Liver (tissue), 9 donors: ENCODE measurements around the gene RGP1. TPM values are rescaled to one million over a fixed set of nuclear protein-coding genes. Genes with fewer than 3 reads are reported as not detected.

ENCODE experiments used
- DNase-seq: peaks from one replicate; pipeline ENCODE4 v3.0.0-alpha.2; 2017; ENCODE audit warnings: low spot score
- H3K27ac ChIP-seq, 2 donors: one replicate each; pipeline ENCODE4 v1.7.0; 2013; ENCODE audit warnings: inconsistent platforms in 2 of 2, low read length in 2 of 2, control low read depth in 1 of 2, low read depth in 1 of 2, mild to moderate bottlenecking in 1 of 2
- H3K27me3 ChIP-seq, 4 donors: one replicate each; pipeline versions ENCODE4 v1.6.1 to v1.7.0; 2013; ENCODE audit warnings: low read length in 3 of 4, inconsistent platforms in 1 of 4, mild to moderate bottlenecking in 1 of 4, moderate library complexity in 1 of 4; ENCODE audit not compliant: control insufficient read depth in 4 of 4, insufficient read depth in 4 of 4
- H3K36me3 ChIP-seq, 4 donors: one replicate each; pipeline versions ENCODE4 v1.6.1 to v1.7.0; 2013; ENCODE audit warnings: low read length in 3 of 4, mild to moderate bottlenecking in 3 of 4, low read depth in 1 of 4, moderate library complexity in 1 of 4; ENCODE audit not compliant: control insufficient read depth in 4 of 4, insufficient read depth in 3 of 4
- H3K4me1 ChIP-seq, 4 donors: one replicate each; pipeline versions ENCODE4 v1.6.1 to v1.7.0; 2013; ENCODE audit warnings: low read length in 3 of 4, mild to moderate bottlenecking in 3 of 4, moderate library complexity in 1 of 4; ENCODE audit not compliant: control insufficient read depth in 4 of 4, insufficient read depth in 4 of 4
- H3K4me3 ChIP-seq, 3 donors: one replicate each; pipeline versions ENCODE4 v1.6.1 to v1.7.0; 2013; ENCODE audit warnings: low read length in 3 of 3, control low read depth in 1 of 3, low read depth in 1 of 3, mild to moderate bottlenecking in 1 of 3
- H3K9ac ChIP-seq, 2 donors: one replicate each; pipeline ENCODE4 v1.7.0; 2013; ENCODE audit warnings: low read length in 2 of 2, mild to moderate bottlenecking in 2 of 2, moderate library complexity in 2 of 2, control low read depth in 1 of 2, low read depth in 1 of 2
- H3K9me3 ChIP-seq, 4 donors: one replicate each; pipeline versions ENCODE4 v1.6.1 to v1.7.0; 2013; ENCODE audit warnings: low read length in 3 of 4; ENCODE audit not compliant: control insufficient read depth in 4 of 4
- EGR1 ChIP-seq, 2 donors: IDR thresholded peaks; 2 replicates each; pipeline ENCODE4 v1.6.1; 2016 to 2018; ENCODE audit warnings: antibody characterized with exemption in 2 of 2, low read depth in 2 of 2
- FOXA1 ChIP-seq: IDR thresholded peaks from 2 replicates; pipeline ENCODE4 v1.6.1; 2016; ENCODE audit warnings: antibody characterized with exemption
- FOXA2 ChIP-seq: IDR thresholded peaks from 2 replicates; pipeline ENCODE4 v1.6.1; 2016; ENCODE audit warnings: antibody characterized with exemption
- NR2F2 ChIP-seq: IDR thresholded peaks from 2 replicates; pipeline ENCODE4 v1.6.1; 2016; ENCODE audit warnings: antibody characterized with exemption
- RAD21 ChIP-seq, 2 donors: IDR thresholded peaks; 2 replicates each; pipeline ENCODE4 v1.6.1; 2016; ENCODE audit warnings: antibody characterized with exemption in 2 of 2, mild to moderate bottlenecking in 2 of 2
- REST ChIP-seq: IDR thresholded peaks from 2 replicates; pipeline ENCODE4 v1.6.1; 2016; ENCODE audit warnings: antibody characterized with exemption, mild to moderate bottlenecking
- SP1 ChIP-seq: IDR thresholded peaks from 2 replicates; pipeline ENCODE4 v1.6.1; 2018; ENCODE audit warnings: antibody characterized with exemption, mild to moderate bottlenecking
- TAF1 ChIP-seq: conservative IDR thresholded peaks from 2 replicates; pipeline ENCODE4 v1.6.1; 2016; ENCODE audit warnings: antibody characterized with exemption, mild to moderate bottlenecking
- YY1 ChIP-seq: IDR thresholded peaks from 2 replicates; pipeline ENCODE4 v1.6.1; 2016; ENCODE audit warnings: antibody characterized with exemption, mild to moderate bottlenecking
- WGBS: extraction: QIAGEN DNeasy Blood & Tissue Kit; methylation state at CpG from one replicate; pipeline ENCODE4 v1.1.7; 2013; 5-methylcytosine and 5-hydroxymethylcytosine counted together
- polyA plus RNA-seq, 2 donors: library from polyadenylated mRNA; stranded (reverse) in 1 of 2; unstranded in 1 of 2; fragments of 200-250 nt in 1 of 2; fragments of >200 nt in 1 of 2; fragmentation: Nextera tagmentation in 1 of 2; extraction: Ambion mirVana in 1 of 2; gene quantifications; one replicate each; pipeline versions ENCODE4 v1.2.1 to v1.2.3, GENCODE V29; 2013 to 2015
- total RNA-seq, 2 donors: library from RNA; depleted of rRNA; stranded (reverse); fragments of >200 nt; gene quantifications; one replicate each; pipeline ENCODE4 v1.2.3, GENCODE V29; 2014
- TF ChIP-seq, protein P1 (sequence below): IDR thresholded peaks from 2 replicates; pipeline ENCODE4 v1.6.1; 2016; ENCODE audit warnings: antibody characterized with exemption
- TF ChIP-seq, protein P2 (sequence below): fragments of 150-350 bp; IDR thresholded peaks from 2 replicates; pipeline ENCODE4 v1.5.1; 2017; ENCODE audit warnings: improper control_type of control experiment, low read depth, low read length; ENCODE audit not compliant: missing input control
- donor health status: healthy.
- donor health status: healthy.
- donor health status: healthy.
- donor health status: healthy.
- donor health status: healthy.

The RGP1 gene
- total and polyA plus RNA-seq, 4 donors, result 2.6 to 10.7 (median 5.9) TPM

DNA sequence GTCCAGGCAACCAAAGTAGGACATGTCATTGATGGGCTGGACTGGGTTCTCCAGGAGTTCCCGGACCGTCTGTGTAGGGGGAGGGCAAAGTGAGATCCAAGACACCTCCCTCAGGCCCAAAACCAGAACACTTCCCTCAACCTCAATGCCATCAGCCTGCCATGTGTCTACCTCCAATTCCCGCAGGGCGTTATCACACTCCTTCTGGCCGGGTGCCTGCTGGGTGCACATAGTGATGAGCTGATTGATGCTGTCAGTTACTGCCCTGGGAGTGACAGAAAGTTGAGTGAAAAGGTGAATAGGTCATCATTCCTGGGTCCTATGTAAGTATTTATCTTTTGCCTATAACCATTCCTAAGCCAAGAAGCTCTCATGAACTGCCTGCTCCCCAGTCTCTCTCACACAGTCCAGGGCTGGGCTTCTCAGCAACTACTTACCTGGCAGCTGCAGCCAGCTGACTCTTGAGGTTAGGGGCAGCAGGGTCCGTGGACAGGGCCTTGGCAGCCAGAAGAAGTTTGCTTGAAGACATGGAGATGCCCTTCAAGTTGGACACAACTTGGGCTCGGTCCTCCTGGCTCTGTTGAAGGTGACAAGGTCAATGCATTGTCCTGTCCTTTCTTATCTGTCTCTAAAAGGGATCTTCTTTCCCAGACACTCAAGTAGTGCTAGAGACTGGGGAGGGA is 38.1 kb upstream of the RGP1 start:
- no peaks in the 10 kb centered on the region for H3K4me1 ChIP-seq
- no peak overlapping the region for H3K27ac ChIP-seq
- no peaks in the 10 kb centered on the region for H3K27me3 ChIP-seq
- H3K9me3 ChIP-seq, result no peaks in the 10 kb centered on the region
- 89% methylated on average over 7 of the region's 7 CpGs for WGBS
- no peak for TF ChIP-seq FOXA2
- no peak for TF ChIP-seq REST
- no peak for TF ChIP-seq NR2F2
- TF ChIP-seq SP1, result no peak
- no peak for TF ChIP-seq YY1
- no peak for DNase-seq
- no peak overlapping the region for H3K9ac ChIP-seq
- peaks cover 51 to 92% (median 82%) of the 10 kb centered on the region in 4 donors for H3K36me3 ChIP-seq
- H3K4me3 ChIP-seq, result no peak overlapping the region

GRCh38 chr9:35711501-35712428 is 37.3 kb upstream of the RGP1 start:
- TF ChIP-seq RAD21 (IDR thresholded peaks at IDR 0.05), result no peak
- TF ChIP-seq FOXA1, result no peak
- no peaks in the 10 kb centered on the region for H3K27me3 ChIP-seq
- H3K4me1 ChIP-seq, result no peaks in the 10 kb centered on the region
- no peak overlapping the region for H3K9ac ChIP-seq
- peaks cover 52 to 92% (median 82%) of the 10 kb centered on the region in 4 donors for H3K36me3 ChIP-seq
- H3K27ac ChIP-seq, result no peak overlapping the region
- H3K9me3 ChIP-seq, result no peaks in the 10 kb centered on the region
- no peak for DNase-seq
- no peak overlapping the region for H3K4me3 ChIP-seq
- WGBS, result 91% methylated on average over 21 of the region's 21 CpGs

GRCh38 chr9:35712762-35713400 is 36.2 kb upstream of the RGP1 start:
- H3K4me1 ChIP-seq, result no peaks in the 10 kb centered on the region
- no peak overlapping the region for H3K4me3 ChIP-seq
- TF ChIP-seq, protein P1, sequence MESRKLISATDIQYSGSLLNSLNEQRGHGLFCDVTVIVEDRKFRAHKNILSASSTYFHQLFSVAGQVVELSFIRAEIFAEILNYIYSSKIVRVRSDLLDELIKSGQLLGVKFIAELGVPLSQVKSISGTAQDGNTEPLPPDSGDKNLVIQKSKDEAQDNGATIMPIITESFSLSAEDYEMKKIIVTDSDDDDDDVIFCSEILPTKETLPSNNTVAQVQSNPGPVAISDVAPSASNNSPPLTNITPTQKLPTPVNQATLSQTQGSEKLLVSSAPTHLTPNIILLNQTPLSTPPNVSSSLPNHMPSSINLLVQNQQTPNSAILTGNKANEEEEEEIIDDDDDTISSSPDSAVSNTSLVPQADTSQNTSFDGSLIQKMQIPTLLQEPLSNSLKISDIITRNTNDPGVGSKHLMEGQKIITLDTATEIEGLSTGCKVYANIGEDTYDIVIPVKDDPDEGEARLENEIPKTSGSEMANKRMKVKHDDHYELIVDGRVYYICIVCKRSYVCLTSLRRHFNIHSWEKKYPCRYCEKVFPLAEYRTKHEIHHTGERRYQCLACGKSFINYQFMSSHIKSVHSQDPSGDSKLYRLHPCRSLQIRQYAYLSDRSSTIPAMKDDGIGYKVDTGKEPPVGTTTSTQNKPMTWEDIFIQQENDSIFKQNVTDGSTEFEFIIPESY, result no peak
- TF ChIP-seq YY1 (no peak), REST (no peak), EGR1 (IDR thresholded peaks at IDR 0.05; ENCODE audit: low read depth in 2 of 2) (no peak), TAF1 (no peak), FOXA2 (no peak)
- TF ChIP-seq, protein P2, sequence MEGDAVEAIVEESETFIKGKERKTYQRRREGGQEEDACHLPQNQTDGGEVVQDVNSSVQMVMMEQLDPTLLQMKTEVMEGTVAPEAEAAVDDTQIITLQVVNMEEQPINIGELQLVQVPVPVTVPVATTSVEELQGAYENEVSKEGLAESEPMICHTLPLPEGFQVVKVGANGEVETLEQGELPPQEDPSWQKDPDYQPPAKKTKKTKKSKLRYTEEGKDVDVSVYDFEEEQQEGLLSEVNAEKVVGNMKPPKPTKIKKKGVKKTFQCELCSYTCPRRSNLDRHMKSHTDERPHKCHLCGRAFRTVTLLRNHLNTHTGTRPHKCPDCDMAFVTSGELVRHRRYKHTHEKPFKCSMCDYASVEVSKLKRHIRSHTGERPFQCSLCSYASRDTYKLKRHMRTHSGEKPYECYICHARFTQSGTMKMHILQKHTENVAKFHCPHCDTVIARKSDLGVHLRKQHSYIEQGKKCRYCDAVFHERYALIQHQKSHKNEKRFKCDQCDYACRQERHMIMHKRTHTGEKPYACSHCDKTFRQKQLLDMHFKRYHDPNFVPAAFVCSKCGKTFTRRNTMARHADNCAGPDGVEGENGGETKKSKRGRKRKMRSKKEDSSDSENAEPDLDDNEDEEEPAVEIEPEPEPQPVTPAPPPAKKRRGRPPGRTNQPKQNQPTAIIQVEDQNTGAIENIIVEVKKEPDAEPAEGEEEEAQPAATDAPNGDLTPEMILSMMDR, result no peak
- no peaks in the 10 kb centered on the region for H3K9me3 ChIP-seq
- peaks cover 52 to 92% (median 81%) of the 10 kb centered on the region in 4 donors for H3K36me3 ChIP-seq
- H3K9ac ChIP-seq, result no peak overlapping the region
- H3K27me3 ChIP-seq, result no peaks in the 10 kb centered on the region
- H3K27ac ChIP-seq, result no peak overlapping the region
- WGBS, result 93% methylated on average over 11 of the region's 11 CpGs
- no peak for DNase-seq
